ENCODE measurements around the gene COL2A1. TPM values are rescaled to one million over a fixed set of nuclear protein-coding genes. Genes with fewer than 3 reads are reported as not detected.

The COL2A1 gene
- total and polyA plus RNA-seq, 9 of the 15 experiments (the other 6 are each of a cell fraction or from before 2014, with no cell fraction given) = 0.46 TPM; not detected in 8

- H3K27me3 ChIP-seq (ENCODE audit: control insufficient read depth in 2 of 2, insufficient read depth in 2 of 2, low read length in 2 of 2) = peaks cover 14 to 27% of the 10 kb centered on the region in 2 experiments
- H3K27ac ChIP-seq (ENCODE audit: extremely low read depth, low read depth, low read length) = no peak overlapping the region
- ChIA-PET POLR2A (interaction anchor here (0.9 to 1.0 kb wide), 3 partner anchors 9 to 120 kb away, joined by 4 to 6 read pairs (median 4); no protein-coding TSS in a partner anchor), CTCF (ENCODE audit: low intra/inter-chr PET ratio) (no interaction called here)
- H3K4me1 ChIP-seq (replicated peaks in 1 of 2; ENCODE audit: control insufficient read depth in 2 of 2, insufficient read depth in 2 of 2, low read length in 2 of 2) = peaks cover 6 to 11% of the 10 kb centered on the region in 2 experiments; a peak in 4 of 5 replicates
- DNase-seq (ENCODE audit: extremely low read depth in 1 of 4, low spot score in 3 of 4) (no peak), FAIRE-seq (no peak), ATAC-seq (no peak)
- peaks cover 12% of the 10 kb centered on the region; the same call in 2 of the 3 replicates for H3K36me3 ChIP-seq (ENCODE audit: control insufficient read depth, insufficient read depth, low read length)
- no TSS peak for BruUV-seq (replicated peaks)
- H3K4me3 ChIP-seq = no peak overlapping the region
- H2AFZ ChIP-seq (ENCODE audit: low read depth, low read length) = no peak overlapping the region
- no peaks in the 10 kb centered on the region for H3K9me3 ChIP-seq (replicated peaks; ENCODE audit: control insufficient read depth, insufficient read depth, low read depth, low read length)
- H3K4me2 ChIP-seq (ENCODE audit: insufficient read depth, low read length) = no peak overlapping the region
- intact Hi-C loops (cut with micrococcal nuclease) = loop anchor here (5.0 kb wide), 2 partner anchors 50 to 205 kb away; no protein-coding TSS in a partner anchor
- no peaks in the 10 kb centered on the region for H3K9me1 ChIP-seq (ENCODE audit: control insufficient read depth, insufficient read depth, low read length)
- no peak overlapping the region for H3K9ac ChIP-seq (ENCODE audit: insufficient read depth in 1 of 2, low read depth in 2 of 2, low read length in 2 of 2)
- in situ Hi-C loops (cut with MboI) = loop anchor here (10.0 kb wide), 1 partner anchor 203 kb away; no protein-coding TSS in a partner anchor
- H4K20me1 ChIP-seq (replicated peaks; ENCODE audit: control insufficient read depth, insufficient read depth, low read length) = no peaks in the 10 kb centered on the region
- H3K79me2 ChIP-seq (ENCODE audit: control insufficient read depth, insufficient read depth, low read length) = no peaks in the 10 kb centered on the region
- WGBS (ENCODE audit: insufficient coverage, low coverage, missing lambda C conversion rate) = 17% methylated on average over 11 of the region's 11 CpGs
- TF ChIP-seq SIN3B (IDR thresholded peaks at IDR 0.05; ENCODE audit: low read depth) = no peak
- no peak for TF ChIP-seq GTF2A2 (tag; IDR thresholded peaks at IDR 0.05)
- no peak for TF ChIP-seq PHB2 (IDR thresholded peaks at IDR 0.05; ENCODE audit: low read depth)
- TF ChIP-seq RBM17 (IDR thresholded peaks at IDR 0.05; ENCODE audit: borderline replicate concordance, low read depth, low read length) = no peak
- no peak for TF ChIP-seq MAFF (IDR thresholded peaks at IDR 0.05; ENCODE audit: low read length)
- TF ChIP-seq KAT8 (IDR thresholded peaks at IDR 0.05; ENCODE audit: low read depth) = no peak
- TF ChIP-seq ZNF436 (CRISPR knock-in tag; IDR thresholded peaks at IDR 0.05) = no peak
- no peak for TF ChIP-seq BRF1 (IDR thresholded peaks at IDR 0.05; ENCODE audit: borderline replicate concordance, extremely low read depth, insufficient read length)
- no peak for TF ChIP-seq SAFB (IDR thresholded peaks at IDR 0.05; ENCODE audit: borderline replicate concordance, low read depth, low read length)
- TF ChIP-seq ZNF507 (tag; conservative IDR thresholded peaks at IDR 0.05) = no peak
- no peak for TF ChIP-seq U2AF2 (optimal IDR thresholded peaks at IDR 0.05; ENCODE audit: low read depth, low read length)
- no peak for TF ChIP-seq FOXA3 (CRISPR knock-in tag; conservative IDR thresholded peaks at IDR 0.05 in 1 of 2, IDR thresholded peaks at IDR 0.05 in 1 of 2)
Observed at GRCh38 chr12:47962198-47962597, 42.1 kb downstream of the COL2A1 start.
